ENCODE measurements around the gene GADL1. TPM values are rescaled to one million over a fixed set of nuclear protein-coding genes. Genes with fewer than 3 reads are reported as not detected.

Gene GADL1
- total RNA-seq, 2 experiments from 2014 or later = not detected

DNA sequence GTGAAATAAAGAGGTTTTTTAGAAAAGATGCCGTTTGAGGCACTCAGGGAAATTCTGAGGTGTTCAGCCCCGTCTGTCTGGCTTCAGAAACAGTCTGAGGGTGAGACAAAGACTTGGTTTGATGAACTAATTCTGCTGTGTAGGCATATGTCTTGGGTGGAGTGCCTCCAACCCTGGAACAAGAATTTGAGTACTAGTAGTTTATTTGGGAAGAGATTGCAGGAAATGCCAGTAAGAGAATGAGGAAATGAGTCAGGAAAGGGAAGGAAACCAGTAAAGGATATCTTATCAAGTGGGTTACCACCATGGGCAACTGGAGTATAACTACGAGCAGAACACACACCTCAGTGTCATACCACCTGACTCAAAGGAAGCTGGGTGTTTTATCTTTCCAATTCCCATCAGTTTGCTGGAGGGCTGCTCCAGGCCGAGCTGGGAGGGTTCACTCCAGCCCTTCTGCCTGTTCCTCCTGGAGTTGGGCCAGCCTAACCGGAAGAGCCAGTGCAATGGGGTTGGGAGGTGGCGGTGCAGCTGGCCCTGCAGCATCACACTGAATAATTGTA, 212.7 kb downstream of the GADL1 start:
- POLR2A ChIA-PET = interaction anchor here (0.9 to 2.0 kb wide), 9 partner anchors 14 to 76 kb away, joined by 3 to 15 read pairs (median 3); partner anchors contain the start of gene TGFBR2
- intact Hi-C loops (cut with micrococcal nuclease) = no loop called here
- ATAC-seq (peak; percentile 34), DNase-seq (no peak)
- peak overlapping the region; percentile 84 for H3K27ac Mint-ChIP-seq
- H3K4me3 Mint-ChIP-seq = peak overlapping the region; percentile 0
- CTCF ChIA-PET = interaction anchor here (0.7 to 5.9 kb wide), 7 partner anchors 8 to 590 kb away, joined by 3 to 40 read pairs (median 3); no protein-coding TSS in a partner anchor
- H3K36me3 Mint-ChIP-seq (ENCODE audit: low read depth) = peaks cover 87% of the 10 kb centered on the region
- TF ChIP-seq, protein P1, sequence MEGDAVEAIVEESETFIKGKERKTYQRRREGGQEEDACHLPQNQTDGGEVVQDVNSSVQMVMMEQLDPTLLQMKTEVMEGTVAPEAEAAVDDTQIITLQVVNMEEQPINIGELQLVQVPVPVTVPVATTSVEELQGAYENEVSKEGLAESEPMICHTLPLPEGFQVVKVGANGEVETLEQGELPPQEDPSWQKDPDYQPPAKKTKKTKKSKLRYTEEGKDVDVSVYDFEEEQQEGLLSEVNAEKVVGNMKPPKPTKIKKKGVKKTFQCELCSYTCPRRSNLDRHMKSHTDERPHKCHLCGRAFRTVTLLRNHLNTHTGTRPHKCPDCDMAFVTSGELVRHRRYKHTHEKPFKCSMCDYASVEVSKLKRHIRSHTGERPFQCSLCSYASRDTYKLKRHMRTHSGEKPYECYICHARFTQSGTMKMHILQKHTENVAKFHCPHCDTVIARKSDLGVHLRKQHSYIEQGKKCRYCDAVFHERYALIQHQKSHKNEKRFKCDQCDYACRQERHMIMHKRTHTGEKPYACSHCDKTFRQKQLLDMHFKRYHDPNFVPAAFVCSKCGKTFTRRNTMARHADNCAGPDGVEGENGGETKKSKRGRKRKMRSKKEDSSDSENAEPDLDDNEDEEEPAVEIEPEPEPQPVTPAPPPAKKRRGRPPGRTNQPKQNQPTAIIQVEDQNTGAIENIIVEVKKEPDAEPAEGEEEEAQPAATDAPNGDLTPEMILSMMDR (IDR thresholded peaks at IDR 0.05) = no peak
- H3K4me1 Mint-ChIP-seq (ENCODE audit: low read depth) = peaks cover 88% of the 10 kb centered on the region
- H3K9me3 Mint-ChIP-seq = no peaks in the 10 kb centered on the region
- H3K27me3 Mint-ChIP-seq = no peaks in the 10 kb centered on the region

DNA sequence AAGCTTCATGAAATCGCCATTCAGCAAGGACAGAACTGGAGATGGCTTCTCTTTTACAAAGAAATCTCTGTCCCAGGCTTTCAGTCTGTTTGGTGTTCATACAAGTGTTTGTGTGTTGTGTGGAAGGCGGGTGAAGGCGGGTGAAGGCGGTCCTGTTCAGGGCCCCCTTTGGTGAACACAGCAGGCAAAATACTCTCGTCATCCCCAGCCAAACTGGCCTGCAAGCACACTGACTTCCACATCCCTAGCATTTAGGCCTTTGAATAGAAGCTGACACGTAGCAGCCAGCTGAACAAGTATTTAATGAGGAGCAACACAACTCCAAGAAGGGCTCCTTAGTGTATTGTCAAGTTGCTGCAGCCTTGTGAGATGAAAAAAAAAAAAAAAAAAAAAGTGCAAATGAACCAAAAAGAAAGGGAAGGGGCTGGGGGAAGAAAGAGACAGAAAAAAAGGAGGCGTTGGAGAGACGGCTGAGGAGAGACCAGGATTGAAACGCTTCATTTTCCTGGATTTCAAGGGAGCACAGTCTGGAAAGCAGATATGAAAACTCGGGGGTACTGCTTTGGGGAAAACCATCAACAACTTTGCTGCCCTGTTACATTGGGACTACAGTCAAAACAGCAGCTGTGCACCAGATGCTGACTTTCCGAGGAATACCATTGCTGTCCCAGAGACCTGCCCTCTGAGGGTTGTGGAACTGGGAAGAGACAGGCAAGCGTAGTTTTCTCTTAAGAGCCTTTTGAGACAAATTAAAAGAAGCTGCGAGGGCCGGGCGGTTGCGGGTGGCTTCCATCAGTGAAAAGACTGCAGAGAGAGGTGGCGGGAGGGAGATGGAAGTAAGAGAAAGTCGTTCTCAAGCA, 213.4 kb downstream of the GADL1 start:
- TF ChIP-seq, protein P1 (IDR thresholded peaks at IDR 0.05) = no peak
- CTCF ChIA-PET = interaction anchor here (1.0 to 5.9 kb wide), 4 partner anchors 9 to 361 kb away, joined by 3 to 40 read pairs (median 3); no protein-coding TSS in a partner anchor
- H3K27me3 Mint-ChIP-seq = no peaks in the 10 kb centered on the region
- peak; percentile 46 for DNase-seq
- POLR2A ChIA-PET = interaction anchor here (1.0 to 2.1 kb wide), 7 partner anchors 14 to 75 kb away, joined by 3 to 15 read pairs (median 3); partner anchors contain the start of gene TGFBR2
- no peaks in the 10 kb centered on the region for H3K9me3 Mint-ChIP-seq
- H3K4me1 Mint-ChIP-seq (ENCODE audit: low read depth) = peaks cover 92% of the 10 kb centered on the region
- intact Hi-C loops (cut with micrococcal nuclease) = no loop called here
- ATAC-seq = no peak
- H3K27ac Mint-ChIP-seq = peak overlapping the region; percentile 84
- peak overlapping the region; percentile 0 for H3K4me3 Mint-ChIP-seq
- peaks cover 86% of the 10 kb centered on the region for H3K36me3 Mint-ChIP-seq (ENCODE audit: low read depth)

DNA sequence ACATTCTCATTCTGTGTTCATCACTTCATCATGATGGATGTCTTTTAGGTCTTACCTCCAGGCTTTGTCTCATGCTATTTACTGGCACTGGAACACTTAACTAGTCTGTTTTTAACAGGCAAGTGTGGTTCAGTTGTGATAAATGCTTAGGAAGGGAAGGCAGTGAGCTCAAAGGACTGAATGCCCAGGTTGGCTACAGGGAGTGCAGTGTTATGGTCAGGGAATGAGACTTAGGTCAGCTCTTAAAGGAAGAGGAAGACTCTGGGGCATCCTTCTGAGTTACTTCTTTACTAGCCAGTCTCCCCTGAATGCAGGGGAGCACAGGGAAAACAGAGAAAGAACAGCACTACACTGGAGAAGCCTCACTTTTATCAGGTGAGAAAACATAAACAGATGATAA, 215.4 kb downstream of the GADL1 start:
- H3K9me3 Mint-ChIP-seq = no peaks in the 10 kb centered on the region
- peaks cover 87% of the 10 kb centered on the region for H3K36me3 Mint-ChIP-seq (ENCODE audit: low read depth)
- no peak overlapping the region for H3K4me3 Mint-ChIP-seq
- ATAC-seq = no peak
- TF ChIP-seq, protein P1 (IDR thresholded peaks at IDR 0.05) = no peak
- H3K4me1 Mint-ChIP-seq (ENCODE audit: low read depth) = peaks cover 89% of the 10 kb centered on the region
- DNase-seq = no peak
- peak overlapping the region; percentile 62 for H3K27ac Mint-ChIP-seq
- POLR2A ChIA-PET = interaction anchor here (1.0 to 2.1 kb wide), 6 partner anchors 12 to 63 kb away, joined by 3 to 7 read pairs (median 4); no protein-coding TSS in a partner anchor
- CTCF ChIA-PET = interaction anchor here (0.8 to 2.1 kb wide), 6 partner anchors 9 to 636 kb away, joined by 3 to 7 read pairs (median 5); no protein-coding TSS in a partner anchor
- H3K27me3 Mint-ChIP-seq = no peaks in the 10 kb centered on the region
- intact Hi-C loops (cut with micrococcal nuclease) = no loop called here

DNA sequence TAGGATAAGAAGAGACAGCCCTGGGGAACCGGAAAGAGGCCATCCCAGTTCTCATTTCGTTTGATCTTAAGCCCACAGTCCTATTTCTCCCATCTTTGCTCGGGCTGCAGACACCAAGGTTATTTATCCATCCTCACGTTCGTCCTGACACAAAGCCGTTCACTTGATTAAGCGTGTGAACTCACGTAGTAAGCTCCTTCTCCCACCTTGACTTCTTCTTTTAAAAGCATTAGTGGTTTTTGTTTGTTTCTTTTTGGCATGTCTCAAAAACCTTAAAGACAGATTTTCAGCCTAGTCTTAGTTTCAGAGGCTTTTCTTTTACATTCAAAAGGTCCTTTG, 217.1 kb downstream of the GADL1 start:
- DNase-seq (no peak), ATAC-seq (no peak)
- ChIA-PET CTCF (interaction anchor here (0.8 to 1.4 kb wide), 5 partner anchors 16 to 48 kb away, joined by 3 to 4 read pairs (median 3); no protein-coding TSS in a partner anchor), POLR2A (interaction anchor here (0.7 to 2.4 kb wide), 7 partner anchors 9 to 1312 kb away, joined by 3 to 10 read pairs (median 3); partner anchors contain the start of gene TGFBR2)
- TF ChIP-seq, protein P1 (IDR thresholded peaks at IDR 0.05) = no peak
- Mint-ChIP-seq H3K4me1 (ENCODE audit: low read depth) (peaks cover 90% of the 10 kb centered on the region), H3K4me3 (no peak overlapping the region), H3K36me3 (ENCODE audit: low read depth) (peaks cover 90% of the 10 kb centered on the region), H3K9me3 (no peaks in the 10 kb centered on the region), H3K27me3 (no peaks in the 10 kb centered on the region), H3K27ac (peak overlapping the region; percentile 80)
- intact Hi-C loops (cut with micrococcal nuclease) = no loop called here
